ENCODE results near the gene SPINDOC. TPM values are rescaled to one million over a fixed set of nuclear protein-coding genes. Genes with fewer than 3 reads are reported as not detected.

SPINDOC gene
- total RNA-seq, 1 experiment from 2014 or later = 50.9 TPM

DNA sequence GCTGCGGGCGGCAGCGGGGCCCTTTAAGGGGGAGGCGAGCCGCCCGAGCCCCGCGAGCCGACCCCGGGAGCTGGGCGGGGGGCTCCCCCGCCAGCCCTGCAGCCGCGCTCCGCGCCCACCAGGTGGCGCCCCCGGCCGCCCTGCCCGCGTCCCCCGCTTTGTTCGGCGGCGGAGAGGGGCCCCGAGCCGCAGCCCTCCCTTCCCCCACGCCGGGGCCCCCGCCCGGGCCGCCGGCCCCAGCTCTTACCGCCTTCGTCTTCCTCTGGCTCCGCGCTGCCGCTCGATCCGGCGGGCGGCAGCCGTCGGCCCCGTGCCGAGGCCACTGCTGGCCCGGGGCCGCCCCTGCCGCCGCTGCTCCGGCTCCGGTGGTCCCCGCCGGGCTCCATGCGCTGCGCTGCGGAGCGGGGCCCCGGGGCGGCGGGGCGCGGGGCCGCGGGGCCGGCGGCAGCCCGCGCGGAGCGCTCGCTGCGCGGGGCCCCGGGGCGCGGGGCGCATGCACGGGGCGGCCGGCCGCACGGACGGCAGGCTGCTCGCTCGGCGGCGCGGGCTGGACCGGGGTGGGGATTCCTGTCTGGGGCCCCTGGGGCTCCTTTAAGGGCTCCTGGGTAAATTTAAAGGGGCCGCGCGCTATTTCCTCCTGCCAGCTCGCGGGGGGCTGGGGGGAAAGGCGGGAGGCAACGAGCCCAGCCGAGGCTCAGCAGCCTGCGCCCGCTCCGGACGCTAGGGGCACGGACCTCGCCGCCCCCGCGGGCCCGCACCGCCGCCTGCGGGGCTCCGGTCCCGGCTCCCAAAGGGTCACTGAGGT, 44.8 kb upstream of the SPINDOC start, which contains the start of gene ZFTA:
Gene ZFTA (minus strand): TSS at position 539 of the 805 bp plus-strand sequence. CDS start 153 bp downstream, at position 386.
- peaks cover 9% of the 10 kb centered on the region; the same call in 1 of the 2 replicates for H4K20me1 ChIP-seq (ENCODE audit: insufficient read depth)
- no peaks in the 10 kb centered on the region for H3K9me2 ChIP-seq (ENCODE audit: insufficient read depth)
- ATAC-seq = peak; percentile 74
- no peaks in the 10 kb centered on the region for H3K27me3 ChIP-seq (ENCODE audit: insufficient read depth, low read length)
- POLR2A ChIA-PET = no interaction called here
- CTCF ChIA-PET = interaction anchor here (0.6 to 2.7 kb wide), 7 partner anchors 10 to 177 kb away, joined by 3 to 20 read pairs (median 3); no protein-coding TSS in a partner anchor
- intact Hi-C loops (cut with micrococcal nuclease) = loop anchor here (2.0 to 5.0 kb wide), 2 partner anchors 68 to 379 kb away; no protein-coding TSS in a partner anchor
- H3K4me1 ChIP-seq (ENCODE audit: control insufficient read depth in 1 of 2, insufficient read depth in 2 of 2, low read length in 2 of 2) = peaks cover 14 to 29% of the 10 kb centered on the region in 2 experiments
- H3K9me3 ChIP-seq (ENCODE audit: control insufficient read depth in 1 of 2, insufficient read depth in 1 of 2, low read depth in 1 of 2, low read length in 2 of 2) = no peaks in the 10 kb centered on the region
- RAD21 ChIA-PET (ENCODE audit: low non-redundant PET in 1 of 2, low total read pairs in 2 of 2, uncharacterized antibody in 2 of 2, unreplicated experiment in 2 of 2) = interaction anchor here (0.6 to 1.1 kb wide), 2 partner anchors 46 to 76 kb away, joined by 3 read pairs; no protein-coding TSS in a partner anchor
- peak within 1 kb of the TSS; percentile 90 for H3K27ac ChIP-seq (ENCODE audit: low read depth, low read length)
- DNase-seq (ENCODE audit: low read depth, low spot score) = no peak
- H3K4me3 ChIP-seq (replicated peaks in 1 of 2; ENCODE audit: low read depth in 1 of 2, low read length in 2 of 2) = peak within 1 kb of the TSS; percentile 78 to 88
- no peak within 1 kb of the TSS for H2AFZ ChIP-seq (ENCODE audit: low read depth, low read length, poor library complexity, severe bottlenecking)
- H3K79me2 ChIP-seq (ENCODE audit: insufficient read depth, low read length) = peaks cover 21% of the 10 kb centered on the region
- peak within 1 kb of the TSS; percentile 72 for H3K9ac ChIP-seq (ENCODE audit: low read length)
- H3K36me3 ChIP-seq (ENCODE audit: control insufficient read depth in 1 of 2, insufficient read depth in 2 of 2, low read length in 2 of 2) = peaks cover 0 to 4% of the 10 kb centered on the region in 2 experiments; a peak in 1 of 4 replicates
- H3K4me2 ChIP-seq (ENCODE audit: low read length) = peak within 1 kb of the TSS; percentile 97
- no peak for TF ChIP-seq SIN3A (IDR thresholded peaks at IDR 0.05; ENCODE audit: low read depth)
- TF ChIP-seq YY1 (IDR thresholded peaks at IDR 0.05; ENCODE audit: extremely low read depth, insufficient replicate concordance, low read depth, low read length) = peak; percentile 36
- TF ChIP-seq MAX (IDR thresholded peaks at IDR 0.05) = peak; percentile 44; the same call in 1 of the 2 replicates
- TF ChIP-seq RAD21 (IDR thresholded peaks at IDR 0.05; ENCODE audit: low read depth) = peak; percentile 58
- TF ChIP-seq, protein P1, sequence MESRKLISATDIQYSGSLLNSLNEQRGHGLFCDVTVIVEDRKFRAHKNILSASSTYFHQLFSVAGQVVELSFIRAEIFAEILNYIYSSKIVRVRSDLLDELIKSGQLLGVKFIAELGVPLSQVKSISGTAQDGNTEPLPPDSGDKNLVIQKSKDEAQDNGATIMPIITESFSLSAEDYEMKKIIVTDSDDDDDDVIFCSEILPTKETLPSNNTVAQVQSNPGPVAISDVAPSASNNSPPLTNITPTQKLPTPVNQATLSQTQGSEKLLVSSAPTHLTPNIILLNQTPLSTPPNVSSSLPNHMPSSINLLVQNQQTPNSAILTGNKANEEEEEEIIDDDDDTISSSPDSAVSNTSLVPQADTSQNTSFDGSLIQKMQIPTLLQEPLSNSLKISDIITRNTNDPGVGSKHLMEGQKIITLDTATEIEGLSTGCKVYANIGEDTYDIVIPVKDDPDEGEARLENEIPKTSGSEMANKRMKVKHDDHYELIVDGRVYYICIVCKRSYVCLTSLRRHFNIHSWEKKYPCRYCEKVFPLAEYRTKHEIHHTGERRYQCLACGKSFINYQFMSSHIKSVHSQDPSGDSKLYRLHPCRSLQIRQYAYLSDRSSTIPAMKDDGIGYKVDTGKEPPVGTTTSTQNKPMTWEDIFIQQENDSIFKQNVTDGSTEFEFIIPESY (IDR thresholded peaks at IDR 0.05; ENCODE audit: extremely low read depth, insufficient replicate concordance, low read length) = no peak
- peak; percentile 13 for TF ChIP-seq TCF7L2 (IDR thresholded peaks at IDR 0.05; ENCODE audit: borderline replicate concordance, extremely low read depth, insufficient read depth, insufficient read length)
- TF ChIP-seq ZFX (IDR thresholded peaks at IDR 0.05) = peak; percentile 44; the same call in 1 of the 2 replicates
- no peak for TF ChIP-seq POLR2A (IDR thresholded peaks at IDR 0.05; ENCODE audit: borderline replicate concordance, extremely low read depth, insufficient read depth, insufficient read length)
- TF ChIP-seq, protein P2, sequence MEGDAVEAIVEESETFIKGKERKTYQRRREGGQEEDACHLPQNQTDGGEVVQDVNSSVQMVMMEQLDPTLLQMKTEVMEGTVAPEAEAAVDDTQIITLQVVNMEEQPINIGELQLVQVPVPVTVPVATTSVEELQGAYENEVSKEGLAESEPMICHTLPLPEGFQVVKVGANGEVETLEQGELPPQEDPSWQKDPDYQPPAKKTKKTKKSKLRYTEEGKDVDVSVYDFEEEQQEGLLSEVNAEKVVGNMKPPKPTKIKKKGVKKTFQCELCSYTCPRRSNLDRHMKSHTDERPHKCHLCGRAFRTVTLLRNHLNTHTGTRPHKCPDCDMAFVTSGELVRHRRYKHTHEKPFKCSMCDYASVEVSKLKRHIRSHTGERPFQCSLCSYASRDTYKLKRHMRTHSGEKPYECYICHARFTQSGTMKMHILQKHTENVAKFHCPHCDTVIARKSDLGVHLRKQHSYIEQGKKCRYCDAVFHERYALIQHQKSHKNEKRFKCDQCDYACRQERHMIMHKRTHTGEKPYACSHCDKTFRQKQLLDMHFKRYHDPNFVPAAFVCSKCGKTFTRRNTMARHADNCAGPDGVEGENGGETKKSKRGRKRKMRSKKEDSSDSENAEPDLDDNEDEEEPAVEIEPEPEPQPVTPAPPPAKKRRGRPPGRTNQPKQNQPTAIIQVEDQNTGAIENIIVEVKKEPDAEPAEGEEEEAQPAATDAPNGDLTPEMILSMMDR (IDR thresholded peaks at IDR 0.05 in 2 of 3, conservative IDR thresholded peaks at IDR 0.05 in 1 of 3; ENCODE audit: borderline replicate concordance in 1 of 3, insufficient read depth in 1 of 3, low read depth in 2 of 3, low read length in 2 of 3) = peak in 1 of 3 experiments; percentile 43; a peak in 4 of 6 replicates
- TF ChIP-seq, protein P3, sequence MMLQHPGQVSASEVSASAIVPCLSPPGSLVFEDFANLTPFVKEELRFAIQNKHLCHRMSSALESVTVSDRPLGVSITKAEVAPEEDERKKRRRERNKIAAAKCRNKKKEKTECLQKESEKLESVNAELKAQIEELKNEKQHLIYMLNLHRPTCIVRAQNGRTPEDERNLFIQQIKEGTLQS (IDR thresholded peaks at IDR 0.05) = no peak
- TF ChIP-seq SRF (IDR thresholded peaks at IDR 0.05; ENCODE audit: low read depth) = no peak
- no TSS peak for BruUV-seq (replicated peaks)
